Peyer's patch (tissue), 4 donors: Measurements from ENCODE around the gene TNFAIP8.

ENCODE experiments used
- POLR2A ChIP-seq, 2 donors: fragments of 450-650 bp; IDR thresholded peaks; one replicate each; pipeline ENCODE4 v1.5.1; 2017; ENCODE audit warnings: antibody characterized with exemption in 2 of 2, mild to moderate bottlenecking in 2 of 2, moderate library complexity in 2 of 2
- TF ChIP-seq, protein P1 (sequence below), 6 experiments: fragments of 450-650 bp in 4 of 6; fragments of 200-600 bp in 2 of 6; sonication (generic) in 1 of 6; IDR thresholded peaks; one replicate each; pipeline ENCODE4 v1.5.1; 2017 to 2019; ENCODE audit warnings: antibody characterized with exemption in 6 of 6, mild to moderate bottlenecking in 3 of 6, moderate library complexity in 1 of 6

DNA sequence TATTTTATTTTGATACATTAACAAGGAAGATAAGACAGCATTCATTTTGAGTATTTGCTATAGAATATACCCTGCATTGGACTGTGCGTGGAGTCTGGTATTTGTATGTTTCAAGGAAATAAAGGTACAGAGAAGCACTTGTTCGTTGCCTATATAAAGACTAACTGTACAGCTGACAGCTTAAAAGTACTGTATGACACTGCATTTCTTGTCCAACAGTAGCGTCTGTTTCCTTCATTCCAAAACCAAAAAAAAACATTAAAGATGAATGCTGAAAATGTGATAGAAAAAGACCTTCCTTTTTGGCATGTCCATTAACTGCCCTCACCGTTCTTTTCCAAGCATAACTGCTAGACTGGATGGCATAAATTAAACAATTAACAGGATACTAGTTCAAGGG is 15.3 kb downstream of the TNFAIP8 start:
- TF ChIP-seq, protein P1, sequence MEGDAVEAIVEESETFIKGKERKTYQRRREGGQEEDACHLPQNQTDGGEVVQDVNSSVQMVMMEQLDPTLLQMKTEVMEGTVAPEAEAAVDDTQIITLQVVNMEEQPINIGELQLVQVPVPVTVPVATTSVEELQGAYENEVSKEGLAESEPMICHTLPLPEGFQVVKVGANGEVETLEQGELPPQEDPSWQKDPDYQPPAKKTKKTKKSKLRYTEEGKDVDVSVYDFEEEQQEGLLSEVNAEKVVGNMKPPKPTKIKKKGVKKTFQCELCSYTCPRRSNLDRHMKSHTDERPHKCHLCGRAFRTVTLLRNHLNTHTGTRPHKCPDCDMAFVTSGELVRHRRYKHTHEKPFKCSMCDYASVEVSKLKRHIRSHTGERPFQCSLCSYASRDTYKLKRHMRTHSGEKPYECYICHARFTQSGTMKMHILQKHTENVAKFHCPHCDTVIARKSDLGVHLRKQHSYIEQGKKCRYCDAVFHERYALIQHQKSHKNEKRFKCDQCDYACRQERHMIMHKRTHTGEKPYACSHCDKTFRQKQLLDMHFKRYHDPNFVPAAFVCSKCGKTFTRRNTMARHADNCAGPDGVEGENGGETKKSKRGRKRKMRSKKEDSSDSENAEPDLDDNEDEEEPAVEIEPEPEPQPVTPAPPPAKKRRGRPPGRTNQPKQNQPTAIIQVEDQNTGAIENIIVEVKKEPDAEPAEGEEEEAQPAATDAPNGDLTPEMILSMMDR (IDR thresholded peaks at IDR 0.05) = no peak
- TF ChIP-seq POLR2A (IDR thresholded peaks at IDR 0.05) = no peak
